Natural killer cell (primary cell): ENCODE results near the gene PLPP7. TPM values are rescaled to one million over a fixed set of nuclear protein-coding genes. Genes with fewer than 3 reads are reported as not detected.

Source experiments
- ATAC-seq, 3 donors: fragments of 150-1000 bp in 2 of 3; fragments of 200-7000 bp in 1 of 3; cut with Tn5 transposase; 1 replicate in 1 of 3; 2 replicates in 2 of 3; pipeline ENCODE4 v1.10.0; 2021; ENCODE audit warnings: mild to moderate bottlenecking in 2 of 3, moderate library complexity in 2 of 3
- DNase-seq, 2 donors: peaks; one replicate each; pipeline versions ENCODE4 v3.0.0 to v3.0.0-alpha.2; 2013 to 2021; ENCODE audit warnings: mixed read lengths in 1 of 2
- H3K27ac ChIP-seq: one replicate; pipeline ENCODE4 v1.5.1; 2013; ENCODE audit warnings: mild to moderate bottlenecking, low read length
- H3K27me3 ChIP-seq: one replicate; pipeline ENCODE4 v1.6.1; 2013; ENCODE audit warnings: low read length; ENCODE audit not compliant: control insufficient read depth, insufficient read depth
- H3K36me3 ChIP-seq: one replicate; pipeline ENCODE4 v1.6.1; 2013; ENCODE audit warnings: low read length; ENCODE audit not compliant: control insufficient read depth, insufficient read depth
- H3K4me1 ChIP-seq: one replicate; pipeline ENCODE4 v1.6.1; 2013; ENCODE audit warnings: low read length; ENCODE audit not compliant: control insufficient read depth, insufficient read depth
- H3K4me3 ChIP-seq: one replicate; pipeline ENCODE4 v1.5.1; 2013; ENCODE audit warnings: low read length
- H3K9me3 ChIP-seq: one replicate; pipeline ENCODE4 v1.6.1; 2013; ENCODE audit warnings: low read length; ENCODE audit not compliant: control insufficient read depth, insufficient read depth
- H3K27ac Mint-ChIP-seq, 2 donors: one replicate each; pipeline ENCODE4 v1.8.0; 2022; ENCODE audit warnings: mild to moderate bottlenecking in 2 of 2, mixed read lengths in 2 of 2, moderate library complexity in 1 of 2
- H3K27me3 Mint-ChIP-seq, 2 donors: one replicate each; pipeline ENCODE4 v1.8.0; 2022; ENCODE audit warnings: low read depth in 2 of 2, mixed read lengths in 2 of 2
- H3K36me3 Mint-ChIP-seq: one replicate; pipeline ENCODE4 v1.8.0; 2022; ENCODE audit warnings: mixed read lengths
- H3K4me1 Mint-ChIP-seq, 2 donors: one replicate each; pipeline ENCODE4 v1.8.0; 2022; ENCODE audit warnings: mixed read lengths in 2 of 2
- H3K4me3 Mint-ChIP-seq: one replicate; pipeline ENCODE4 v1.8.0; 2022; ENCODE audit warnings: mild to moderate bottlenecking, moderate library complexity, mixed read lengths
- H3K9me3 Mint-ChIP-seq, 2 donors: one replicate each; pipeline ENCODE4 v1.8.0; 2022; ENCODE audit warnings: mixed read lengths in 2 of 2
- CTCF ChIP-seq: fragments of 200-600 bp; IDR thresholded peaks from one replicate; pipeline ENCODE4 v1.8.0; 2022; ENCODE audit warnings: antibody characterized with exemption
- WGBS: methylation state at CpG from one replicate; pipeline ENCODE4 v1.1.7; 2013; ENCODE audit warnings: missing lambda C conversion rate; ENCODE audit not compliant: insufficient coverage; 5-methylcytosine and 5-hydroxymethylcytosine counted together
- intact Hi-C: fragments of 100-400 bp; cut with micrococcal nuclease; formaldehyde crosslinking; loops from one replicate; pipeline ENCODE4 v1.14.2; 2022
- total RNA-seq, 4 donors: library from RNA; stranded (reverse); fragments of 120-200 nt in 1 of 4; gene quantifications; one replicate each; pipeline versions ENCODE4 v1.2.3 to v1.2.4, GENCODE V29; 2013 to 2022

The PLPP7 gene
- total RNA-seq, 3 donors from 2014 or later (not counting 1 experiment from before 2014, with no cell fraction given), result 0.28 to 0.59 (median 0.34) TPM

- no peaks in the 10 kb centered on the region for H3K9me3 Mint-ChIP-seq
- intact Hi-C loops, result no loop called here
- no peak for DNase-seq
These were observed 17.0 kb downstream of the PLPP7 start for GRCh38 chr9:131306397-131307004.

GRCh38 chr9:131307974-131308373 lies 18.5 kb downstream of the PLPP7 start:
- Mint-ChIP-seq H3K27me3 (no peaks in the 10 kb centered on the region), H3K27ac (no peak overlapping the region), H3K4me1 (peaks cover 10 to 13% of the 10 kb centered on the region in 2 donors), H3K36me3 (no peaks in the 10 kb centered on the region), H3K9me3 (no peaks in the 10 kb centered on the region), H3K4me3 (no peak overlapping the region)
- Histone ChIP-seq H3K36me3 (no peaks in the 10 kb centered on the region), H3K4me1 (peaks cover 12% of the 10 kb centered on the region), H3K4me3 (no peak overlapping the region), H3K27ac (no peak overlapping the region), H3K9me3 (no peaks in the 10 kb centered on the region), H3K27me3 (no peaks in the 10 kb centered on the region)
- WGBS, result 93% methylated on average over 31 of the region's 31 CpGs
- DNase-seq (no peak), ATAC-seq (no peak)
- intact Hi-C loops, result no loop called here
- TF ChIP-seq CTCF, result no peak

More at GRCh38 chr9:131306397-131307004, 17.0 kb downstream of the PLPP7 start:
- peaks cover 10 to 13% of the 10 kb centered on the region in 2 donors for H3K4me1 Mint-ChIP-seq
- H3K27ac ChIP-seq, result no peak overlapping the region
- no peak for ATAC-seq
- 96% methylated on average over 14 of the region's 14 CpGs for WGBS
- no peaks in the 10 kb centered on the region for H3K36me3 ChIP-seq
- no peaks in the 10 kb centered on the region for H3K27me3 Mint-ChIP-seq
- H3K4me3 Mint-ChIP-seq, result no peak overlapping the region
- TF ChIP-seq CTCF, result no peak
- H3K27me3 ChIP-seq, result no peaks in the 10 kb centered on the region
- no peak overlapping the region for H3K4me3 ChIP-seq
- no peaks in the 10 kb centered on the region for H3K36me3 Mint-ChIP-seq
- no peaks in the 10 kb centered on the region for H3K9me3 ChIP-seq
- H3K4me1 ChIP-seq, result peaks cover 12% of the 10 kb centered on the region
- peak overlapping the region in 1 of 2 donors; percentile 44 for H3K27ac Mint-ChIP-seq

GRCh38 chr9:131308452-131308851 lies 18.9 kb downstream of the PLPP7 start:
- DNase-seq (no peak), ATAC-seq (no peak)
- H3K4me1 Mint-ChIP-seq, result peaks cover 10 to 13% of the 10 kb centered on the region in 2 donors
- no peak for TF ChIP-seq CTCF
- Histone ChIP-seq H3K27me3 (no peaks in the 10 kb centered on the region), H3K27ac (no peak overlapping the region), H3K9me3 (no peaks in the 10 kb centered on the region), H3K36me3 (no peaks in the 10 kb centered on the region), H3K4me3 (no peak overlapping the region), H3K4me1 (peaks cover 12% of the 10 kb centered on the region)
- no peak overlapping the region for H3K4me3 Mint-ChIP-seq
- H3K36me3 Mint-ChIP-seq, result no peaks in the 10 kb centered on the region
- no peaks in the 10 kb centered on the region for H3K9me3 Mint-ChIP-seq
- H3K27me3 Mint-ChIP-seq, result no peaks in the 10 kb centered on the region
- WGBS, result 94% methylated on average over 11 of the region's 11 CpGs
- intact Hi-C loops, result no loop called here
- H3K27ac Mint-ChIP-seq, result no peak overlapping the region
